Stomach (tissue), 9 donors: ENCODE data around the gene PSAP. TPM values are rescaled to one million over a fixed set of nuclear protein-coding genes. Genes with fewer than 3 reads are reported as not detected.

Source experiments
- DNase-seq, 2 donors: peaks; one replicate each; pipeline versions ENCODE4 v3.0.0 to v3.0.0-alpha.2; 2013 to 2019
- H3K27ac ChIP-seq, 5 donors: fragments of 200-600 bp in 4 of 5; sonication (generic) in 4 of 5; one replicate each; pipeline ENCODE4 v1.5.1; 2013 to 2019; ENCODE audit warnings: mild to moderate bottlenecking in 1 of 5, moderate library complexity in 1 of 5
- H3K27me3 ChIP-seq, 3 donors: fragments of 200-600 bp; sonication (generic); one replicate each; pipeline ENCODE4 v1.5.1; 2017 to 2019; ENCODE audit warnings: mixed run types in 1 of 3
- H3K36me3 ChIP-seq, 4 donors: fragments of 200-600 bp; sonication (generic); 1 replicate in 3 of 4; 2 replicates in 1 of 4; pipeline ENCODE4 v1.5.1; 2016 to 2019
- H3K4me1 ChIP-seq, 4 donors: fragments of 200-600 bp; sonication (generic); one replicate each; pipeline ENCODE4 v1.5.1; 2016 to 2019
- H3K4me3 ChIP-seq, 4 donors: fragments of 200-600 bp; sonication (generic) in 3 of 4; one replicate each; pipeline ENCODE4 v1.5.1; 2016 to 2019; ENCODE audit warnings: mild to moderate bottlenecking in 1 of 4
- H3K9me3 ChIP-seq, 4 donors: fragments of 200-600 bp; sonication (generic); one replicate each; pipeline ENCODE4 v1.5.1; 2016 to 2019
- CTCF ChIP-seq, 7 experiments: fragments of 450-650 bp in 4 of 7; fragments of 200-600 bp in 3 of 7; sonication (generic) in 3 of 7; IDR thresholded peaks; one replicate each; pipeline ENCODE4 v1.5.1; 2016 to 2019; ENCODE audit warnings: antibody characterized with exemption in 7 of 7, control low read depth in 2 of 7, mild to moderate bottlenecking in 1 of 7
- EP300 ChIP-seq: sonication (generic); formaldehyde crosslinking; IDR thresholded peaks from one replicate; pipeline ENCODE4 v1.6.1; 2017; ENCODE audit warnings: antibody characterized with exemption
- POLR2A ChIP-seq, 4 donors: fragments of 450-650 bp; IDR thresholded peaks; one replicate each; pipeline ENCODE4 v1.6.1; 2016; ENCODE audit warnings: antibody characterized with exemption in 4 of 4, control low read depth in 2 of 4, mild to moderate bottlenecking in 1 of 4, moderate library complexity in 1 of 4
- POLR2AphosphoS5 ChIP-seq, 3 donors: sonication (generic); formaldehyde crosslinking; IDR thresholded peaks; one replicate each; pipeline ENCODE4 v1.6.1; 2016; ENCODE audit warnings: antibody characterized with exemption in 3 of 3
- WGBS, 5 donors: extraction: QIAGEN DNeasy Blood & Tissue Kit in 3 of 5; methylation state at CpG; one replicate each; pipeline versions ENCODE4 v1.1.5 to v1.1.7; 2013 to 2018; 5-methylcytosine and 5-hydroxymethylcytosine counted together
- intact Hi-C: fragments of 100-400 bp; cut with DNase I; formaldehyde crosslinking; loops from one replicate; pipeline ENCODE4 v1.15.1; 2023; ENCODE audit warnings: low total_unique reads
- polyA plus RNA-seq, 3 donors: library from polyadenylated mRNA; stranded (reverse); fragments of 200-250 nt; gene quantifications; one replicate each; pipeline ENCODE4 v1.2.3, GENCODE V29; 2013
- total RNA-seq, 5 donors: library from RNA; depleted of rRNA; stranded (reverse); fragments of >200 nt; gene quantifications; one replicate each; pipeline versions ENCODE4 v1.1.0 to v1.2.3, GENCODE V29; 2014 to 2016
- donor health status: healthy with polysubstance abuse.
- donor health status: Bipolar disorder and iron deficiency.
- donor health status: healthy.

PSAP gene
- total and polyA plus RNA-seq, 8 donors, result 174 to 709 (median 413) TPM

GRCh38 chr10:71888623-71889387, 37.8 kb upstream of the PSAP start:
- H3K4me3 ChIP-seq, result peak overlapping the region; percentile 42 to 48 (median 45)
- DNase-seq, result peak; percentile 65 to 87
- H3K36me3 ChIP-seq, result no peaks in the 10 kb centered on the region
- peak overlapping the region; percentile 1 to 90 (median 84) for H3K27ac ChIP-seq
- 0 to 2% (median 1%) methylated on average over 30 to 48 of the region's 48 CpGs for WGBS, 5 donors
- intact Hi-C loops, result no loop called here
- H3K27me3 ChIP-seq, result no peaks in the 10 kb centered on the region
- peaks cover 5 to 41% (median 21%) of the 10 kb centered on the region in 4 donors for H3K4me1 ChIP-seq
- H3K9me3 ChIP-seq, result no peaks in the 10 kb centered on the region
- TF ChIP-seq CTCF (IDR thresholded peaks at IDR 0.05) (no peak), POLR2AphosphoS5 (IDR thresholded peaks at IDR 0.05) (peak; percentile 66 to 75 (median 73)), EP300 (no peak), POLR2A (IDR thresholded peaks at IDR 0.05) (no peak)

GRCh38 chr10:71888248-71888622, 37.2 kb upstream of the PSAP start:
- Histone ChIP-seq H3K9me3 (no peaks in the 10 kb centered on the region), H3K27me3 (no peaks in the 10 kb centered on the region), H3K36me3 (no peaks in the 10 kb centered on the region), H3K4me3 (peak overlapping the region; percentile 42 to 48 (median 45)), H3K27ac (peak overlapping the region; percentile 16 to 90 (median 84)), H3K4me1 (peaks cover 5 to 37% (median 19%) of the 10 kb centered on the region in 4 donors)
- intact Hi-C loops, result no loop called here
- TF ChIP-seq POLR2AphosphoS5 (IDR thresholded peaks at IDR 0.05) (no peak), EP300 (no peak), CTCF (IDR thresholded peaks at IDR 0.05) (no peak), POLR2A (IDR thresholded peaks at IDR 0.05) (no peak)
- 62 to 73% (median 64%) methylated on average over 8 of the region's 8 CpGs for WGBS, 5 donors
- DNase-seq, result no peak

GRCh38 chr10:71887743-71888142, 36.7 kb upstream of the PSAP start:
- intact Hi-C loops, result no loop called here
- WGBS, 5 donors, result 72 to 91% (median 84%) methylated on average over 4 of the region's 4 CpGs
- H3K4me3 ChIP-seq, result no peak overlapping the region

More at GRCh38 chr10:71887743-71888142, 36.7 kb upstream of the PSAP start:
- H3K9me3 ChIP-seq, result no peaks in the 10 kb centered on the region
- H3K27me3 ChIP-seq, result no peaks in the 10 kb centered on the region
- H3K36me3 ChIP-seq, result no peaks in the 10 kb centered on the region
- H3K27ac ChIP-seq, result peak overlapping the region in 3 of 5 donors; percentile 54 to 90 (median 85)
- H3K4me1 ChIP-seq, result peaks cover 5 to 32% (median 19%) of the 10 kb centered on the region in 4 donors
- no peak for TF ChIP-seq POLR2AphosphoS5 (IDR thresholded peaks at IDR 0.05)
- no peak for TF ChIP-seq EP300
- no peak for TF ChIP-seq POLR2A (IDR thresholded peaks at IDR 0.05)
- no peak for TF ChIP-seq CTCF (IDR thresholded peaks at IDR 0.05)
- DNase-seq, result no peak
